ENCODE results near the gene C14orf119.

Gene C14orf119

GRCh38 chr14:23115918-23116317 is 20.6 kb downstream of the C14orf119 start:
- Histone ChIP-seq H3K9me2 (replicated peaks; ENCODE audit: insufficient read depth, low read length) (no peaks in the 10 kb centered on the region), H3K4me3 (ENCODE audit: insufficient read depth, low read length, poor library complexity, severe bottlenecking) (no peak overlapping the region), H3K4me2 (ENCODE audit: low read depth, low read length, poor library complexity, severe bottlenecking) (no peak overlapping the region), H2AFZ (ENCODE audit: low read depth, low read length, severe bottlenecking) (no peak overlapping the region), H4K20me1 (ENCODE audit: low read depth, low read length) (no peaks in the 10 kb centered on the region), H3K27me3 (ENCODE audit: low read length) (no peaks in the 10 kb centered on the region), H3K9ac (ENCODE audit: low read length) (no peak overlapping the region), H3K9me3 (ENCODE audit: insufficient read depth, low read length) (no peaks in the 10 kb centered on the region), H3K36me3 (ENCODE audit: low read length) (no peaks in the 10 kb centered on the region), H3K27ac (ENCODE audit: low read depth, low read length) (no peak overlapping the region), H3K79me2 (ENCODE audit: insufficient read depth, low read length) (no peaks in the 10 kb centered on the region), H3F3A (ENCODE audit: insufficient read depth) (no peaks in the 10 kb centered on the region)
- TF ChIP-seq CTCF (IDR thresholded peaks at IDR 0.05; ENCODE audit: insufficient read depth, low read length, poor library complexity, severe bottlenecking), result no peak
- TF ChIP-seq EZH2phosphoT487 (conservative IDR thresholded peaks at IDR 0.05; ENCODE audit: low read length), result no peak

- Histone ChIP-seq H3K79me2 (ENCODE audit: insufficient read depth, low read length) (no peaks in the 10 kb centered on the region), H3K27me3 (ENCODE audit: low read length) (no peaks in the 10 kb centered on the region), H3K9me2 (replicated peaks; ENCODE audit: insufficient read depth, low read length) (no peaks in the 10 kb centered on the region), H4K20me1 (ENCODE audit: low read depth, low read length) (no peaks in the 10 kb centered on the region), H3K9me3 (ENCODE audit: insufficient read depth, low read length) (no peaks in the 10 kb centered on the region), H3F3A (ENCODE audit: insufficient read depth) (no peaks in the 10 kb centered on the region), H3K4me3 (ENCODE audit: insufficient read depth, low read length, poor library complexity, severe bottlenecking) (no peak overlapping the region), H3K4me2 (ENCODE audit: low read depth, low read length, poor library complexity, severe bottlenecking) (no peak overlapping the region), H2AFZ (ENCODE audit: low read depth, low read length, severe bottlenecking) (no peak overlapping the region), H3K27ac (ENCODE audit: low read depth, low read length) (no peak overlapping the region), H3K36me3 (ENCODE audit: low read length) (no peaks in the 10 kb centered on the region), H3K9ac (ENCODE audit: low read length) (no peak overlapping the region)
- TF ChIP-seq CTCF (IDR thresholded peaks at IDR 0.05; ENCODE audit: insufficient read depth, low read length, poor library complexity, severe bottlenecking) (no peak), EZH2phosphoT487 (conservative IDR thresholded peaks at IDR 0.05; ENCODE audit: low read length) (no peak)
Measured at GRCh38 chr14:23117371-23118020, 22.2 kb downstream of the C14orf119 start.

GRCh38 chr14:23118506-23119362 is 23.4 kb downstream of the C14orf119 start, which contains the start of gene CEBPE:
TSS of gene CEBPE (minus strand) at chr14:23119255. CDS start at chr14:23119091, 164 bp downstream.
- Histone ChIP-seq H3K27ac (ENCODE audit: low read depth, low read length) (no peak within 1 kb of the TSS), H3K4me3 (ENCODE audit: insufficient read depth, low read length, poor library complexity, severe bottlenecking) (no peak within 1 kb of the TSS), H3F3A (ENCODE audit: insufficient read depth) (no peaks in the 10 kb centered on the region), H2AFZ (ENCODE audit: low read depth, low read length, severe bottlenecking) (no peak within 1 kb of the TSS), H3K9me3 (ENCODE audit: insufficient read depth, low read length) (no peaks in the 10 kb centered on the region), H3K4me2 (ENCODE audit: low read depth, low read length, poor library complexity, severe bottlenecking) (no peak within 1 kb of the TSS), H3K36me3 (ENCODE audit: low read length) (no peaks in the 10 kb centered on the region), H3K9ac (ENCODE audit: low read length) (no peak within 1 kb of the TSS), H4K20me1 (ENCODE audit: low read depth, low read length) (no peaks in the 10 kb centered on the region), H3K9me2 (replicated peaks; ENCODE audit: insufficient read depth, low read length) (no peaks in the 10 kb centered on the region), H3K27me3 (ENCODE audit: low read length) (no peaks in the 10 kb centered on the region), H3K79me2 (ENCODE audit: insufficient read depth, low read length) (no peaks in the 10 kb centered on the region)
- TF ChIP-seq CTCF (IDR thresholded peaks at IDR 0.05; ENCODE audit: insufficient read depth, low read length, poor library complexity, severe bottlenecking) (no peak), EZH2phosphoT487 (conservative IDR thresholded peaks at IDR 0.05; ENCODE audit: low read length) (no peak)

Data from SU-DHL-6 (cell line).